Measurements from ENCODE around the gene LAG3. TPM values are rescaled to one million over a fixed set of nuclear protein-coding genes. Genes with fewer than 3 reads are reported as not detected.

The LAG3 gene
- polyA plus RNA-seq, 1 of the 3 experiments (the other 2 are of a cell fraction): 0.72 TPM

DNA sequence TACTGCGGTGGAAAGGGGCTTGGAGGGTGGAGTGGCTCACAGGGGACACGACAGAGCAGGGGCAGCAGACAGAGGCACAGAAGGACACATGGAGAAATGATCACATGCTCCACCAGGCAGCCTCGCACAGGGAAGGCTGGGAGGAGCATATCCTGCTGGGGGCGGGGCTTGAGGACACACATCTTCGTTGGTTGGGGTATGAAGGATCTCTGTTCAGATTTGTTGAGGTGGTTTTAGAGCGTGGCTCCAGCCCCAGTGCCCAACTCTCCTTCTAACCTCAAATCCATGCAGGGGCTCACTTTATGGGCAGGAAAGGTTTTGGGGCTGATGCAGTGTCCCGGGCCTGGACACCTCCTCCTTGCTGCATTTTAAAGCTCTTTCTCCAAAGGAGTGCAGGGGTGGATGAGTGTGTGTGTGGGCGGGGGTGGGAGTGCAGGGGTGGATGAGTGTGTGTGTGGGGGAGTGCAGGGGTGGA is 55.2 kb downstream of the LAG3 start:
- WGBS (ENCODE audit: low lambda C conversion rate): 4% methylated on average over 8 of the region's 8 CpGs
- H3K27me3 ChIP-seq (ENCODE audit: insufficient read depth): no peaks in the 10 kb centered on the region

More for the DNA sequence above, 55.2 kb downstream of the LAG3 start:
- Histone ChIP-seq H3K36me3 (replicated peaks in 1 of 2; ENCODE audit: control insufficient read depth in 1 of 2, insufficient read depth in 2 of 2, low read length in 1 of 2) (peaks cover 9 to 22% of the 10 kb centered on the region in 2 experiments), H3K9me3 (no peaks in the 10 kb centered on the region), H3K9me2 (no peaks in the 10 kb centered on the region), H3K27ac (ENCODE audit: low read depth in 2 of 2, low read length in 1 of 2) (peak overlapping the region; percentile 26 to 93), H3K9ac (no peak overlapping the region), H3K4me1 (ENCODE audit: control insufficient read depth in 1 of 2, insufficient read depth in 2 of 2, low read depth in 1 of 2, low read length in 1 of 2) (peaks cover 13 to 48% of the 10 kb centered on the region in 2 experiments; a peak in 3 of 4 replicates), H2AFZ (ENCODE audit: low read depth) (no peak overlapping the region), H3K4me2 (peak overlapping the region; percentile 40), H3K79me2 (ENCODE audit: insufficient read depth) (peaks cover 31% of the 10 kb centered on the region), H3F3A (replicated peaks; ENCODE audit: insufficient read depth) (peaks cover 8% of the 10 kb centered on the region), H4K20me1 (ENCODE audit: insufficient read depth) (0 out of 2 replicates have a peak, but pooled peaks cover 3% of the 10 kb centered on the region), H3K4me3 (ENCODE audit: low read depth in 2 of 2, low read length in 1 of 2) (peak overlapping the region in 1 of 2 experiments; percentile 18; a peak in 1 of 4 replicates)
- CTCF ChIA-PET: interaction anchor here (1.0 to 14.1 kb wide), 7 partner anchors 8 to 93 kb away, joined by 3 to 246 read pairs (median 55); partner anchors contain the start of genes CDCA3, GNB3, MLF2 and PTMS
- POLR2A ChIA-PET: interaction anchor here (1.0 to 7.0 kb wide), 8 partner anchors 9 to 137 kb away, joined by 3 to 46 read pairs (median 4); partner anchors contain the start of genes CDCA3, MLF2, PTMS and SPSB2
- TF ChIP-seq FOXM1 (IDR thresholded peaks at IDR 0.05; ENCODE audit: low read depth): no peak
- TF ChIP-seq, protein P1, sequence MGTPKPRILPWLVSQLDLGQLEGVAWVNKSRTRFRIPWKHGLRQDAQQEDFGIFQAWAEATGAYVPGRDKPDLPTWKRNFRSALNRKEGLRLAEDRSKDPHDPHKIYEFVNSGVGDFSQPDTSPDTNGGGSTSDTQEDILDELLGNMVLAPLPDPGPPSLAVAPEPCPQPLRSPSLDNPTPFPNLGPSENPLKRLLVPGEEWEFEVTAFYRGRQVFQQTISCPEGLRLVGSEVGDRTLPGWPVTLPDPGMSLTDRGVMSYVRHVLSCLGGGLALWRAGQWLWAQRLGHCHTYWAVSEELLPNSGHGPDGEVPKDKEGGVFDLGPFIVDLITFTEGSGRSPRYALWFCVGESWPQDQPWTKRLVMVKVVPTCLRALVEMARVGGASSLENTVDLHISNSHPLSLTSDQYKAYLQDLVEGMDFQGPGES (IDR thresholded peaks at IDR 0.05; ENCODE audit: low read depth, low read length): no peak
- TF ChIP-seq RAD21 (IDR thresholded peaks at IDR 0.05; ENCODE audit: low read length): no peak
- TF ChIP-seq, protein P2, sequence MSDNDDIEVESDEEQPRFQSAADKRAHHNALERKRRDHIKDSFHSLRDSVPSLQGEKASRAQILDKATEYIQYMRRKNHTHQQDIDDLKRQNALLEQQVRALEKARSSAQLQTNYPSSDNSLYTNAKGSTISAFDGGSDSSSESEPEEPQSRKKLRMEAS (IDR thresholded peaks at IDR 0.05; ENCODE audit: low read depth): peak; percentile 90
- peak; percentile 28 for TF ChIP-seq CHD2 (IDR thresholded peaks at IDR 0.05; ENCODE audit: low read length, partially characterized antibody)
- TF ChIP-seq TEAD4 (IDR thresholded peaks at IDR 0.05; ENCODE audit: borderline replicate concordance, insufficient read depth): no peak
- TF ChIP-seq MXI1 (IDR thresholded peaks at IDR 0.05; ENCODE audit: low read depth, low read length): peak; percentile 97
- TF ChIP-seq, protein P3, sequence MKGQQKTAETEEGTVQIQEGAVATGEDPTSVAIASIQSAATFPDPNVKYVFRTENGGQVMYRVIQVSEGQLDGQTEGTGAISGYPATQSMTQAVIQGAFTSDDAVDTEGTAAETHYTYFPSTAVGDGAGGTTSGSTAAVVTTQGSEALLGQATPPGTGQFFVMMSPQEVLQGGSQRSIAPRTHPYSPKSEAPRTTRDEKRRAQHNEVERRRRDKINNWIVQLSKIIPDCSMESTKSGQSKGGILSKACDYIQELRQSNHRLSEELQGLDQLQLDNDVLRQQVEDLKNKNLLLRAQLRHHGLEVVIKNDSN (IDR thresholded peaks at IDR 0.05; ENCODE audit: borderline replicate concordance, low read depth): peak; percentile 82; the same call in 1 of the 2 replicates
- TF ChIP-seq SIN3A (IDR thresholded peaks at IDR 0.05; ENCODE audit: borderline replicate concordance, low read depth, low read length): no peak
- TF ChIP-seq, protein P4, sequence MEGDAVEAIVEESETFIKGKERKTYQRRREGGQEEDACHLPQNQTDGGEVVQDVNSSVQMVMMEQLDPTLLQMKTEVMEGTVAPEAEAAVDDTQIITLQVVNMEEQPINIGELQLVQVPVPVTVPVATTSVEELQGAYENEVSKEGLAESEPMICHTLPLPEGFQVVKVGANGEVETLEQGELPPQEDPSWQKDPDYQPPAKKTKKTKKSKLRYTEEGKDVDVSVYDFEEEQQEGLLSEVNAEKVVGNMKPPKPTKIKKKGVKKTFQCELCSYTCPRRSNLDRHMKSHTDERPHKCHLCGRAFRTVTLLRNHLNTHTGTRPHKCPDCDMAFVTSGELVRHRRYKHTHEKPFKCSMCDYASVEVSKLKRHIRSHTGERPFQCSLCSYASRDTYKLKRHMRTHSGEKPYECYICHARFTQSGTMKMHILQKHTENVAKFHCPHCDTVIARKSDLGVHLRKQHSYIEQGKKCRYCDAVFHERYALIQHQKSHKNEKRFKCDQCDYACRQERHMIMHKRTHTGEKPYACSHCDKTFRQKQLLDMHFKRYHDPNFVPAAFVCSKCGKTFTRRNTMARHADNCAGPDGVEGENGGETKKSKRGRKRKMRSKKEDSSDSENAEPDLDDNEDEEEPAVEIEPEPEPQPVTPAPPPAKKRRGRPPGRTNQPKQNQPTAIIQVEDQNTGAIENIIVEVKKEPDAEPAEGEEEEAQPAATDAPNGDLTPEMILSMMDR (IDR thresholded peaks at IDR 0.05): no peak
- TF ChIP-seq, protein P5, sequence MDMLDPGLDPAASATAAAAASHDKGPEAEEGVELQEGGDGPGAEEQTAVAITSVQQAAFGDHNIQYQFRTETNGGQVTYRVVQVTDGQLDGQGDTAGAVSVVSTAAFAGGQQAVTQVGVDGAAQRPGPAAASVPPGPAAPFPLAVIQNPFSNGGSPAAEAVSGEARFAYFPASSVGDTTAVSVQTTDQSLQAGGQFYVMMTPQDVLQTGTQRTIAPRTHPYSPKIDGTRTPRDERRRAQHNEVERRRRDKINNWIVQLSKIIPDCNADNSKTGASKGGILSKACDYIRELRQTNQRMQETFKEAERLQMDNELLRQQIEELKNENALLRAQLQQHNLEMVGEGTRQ (IDR thresholded peaks at IDR 0.05; ENCODE audit: borderline replicate concordance, low read depth, low read length): peak; percentile 38; the same call in 1 of the 2 replicates
- peak; percentile 79 for TF ChIP-seq POLR2AphosphoS5 (IDR thresholded peaks at IDR 0.05; ENCODE audit: low read depth, low read length)
- no peak for TF ChIP-seq FOXJ3 (CRISPR knock-in tag; IDR thresholded peaks at IDR 0.05)
- TF ChIP-seq TAF1 (IDR thresholded peaks at IDR 0.05; ENCODE audit: borderline replicate concordance, low read depth, low read length): peak; percentile 48; the same call in 1 of the 2 replicates
- DNase-seq: peak; percentile 92

Other genes starting within 250 kb of the LAG3 start
- gene GAPDH, start 238.0 kb upstream of the LAG3 start, polyA plus RNA-seq (2012; rRNA removed): 7,875 and 8,077 TPM in 2 replicates
- 50.1 and 50.6 TPM in 2 replicates for gene IFFO1, start 216.5 kb upstream of the LAG3 start, polyA plus RNA-seq (2012; rRNA removed)
- 64.5 and 76.2 TPM in 2 replicates for gene NOP2, start 204.2 kb upstream of the LAG3 start, polyA plus RNA-seq (2012; rRNA removed)
- 85.5 and 90.5 TPM in 2 replicates for gene CHD4, start 165.1 kb upstream of the LAG3 start, polyA plus RNA-seq (2012; rRNA removed)
- gene LPAR5, start 136.6 kb upstream of the LAG3 start, polyA plus RNA-seq (2012; rRNA removed): 0.03 and 0.05 TPM in 2 replicates
- gene ACRBP, start 125.1 kb upstream of the LAG3 start, polyA plus RNA-seq (2012; rRNA removed): 0.71 and 0.88 TPM in 2 replicates
- gene ING4, start 109.4 kb upstream of the LAG3 start, polyA plus RNA-seq (2012; rRNA removed): 96.5 and 163 TPM in 2 replicates
- 64.9 and 80.4 TPM in 2 replicates for gene ZNF384, start 83.1 kb upstream of the LAG3 start, polyA plus RNA-seq (2012; rRNA removed)
- gene PIANP, start 71.7 kb upstream of the LAG3 start, polyA plus RNA-seq (2012; rRNA removed): 5.9 and 9.9 TPM in 2 replicates
- 191 and 231 TPM in 2 replicates for gene COPS7A, start 48.5 kb upstream of the LAG3 start, polyA plus RNA-seq (2012; rRNA removed)
- gene MLF2, start 19.4 kb upstream of the LAG3 start, polyA plus RNA-seq (2012; rRNA removed): 535 and 624 TPM in 2 replicates
- 391 and 661 TPM in 2 replicates for gene PTMS, start 6.2 kb upstream of the LAG3 start, polyA plus RNA-seq (2012; rRNA removed)
- 0.02 TPM in 1 of 2 replicates, not detected in the other for gene CD4, start 17.0 kb downstream of the LAG3 start, polyA plus RNA-seq (2012; rRNA removed)
- gene GPR162, start 49.3 kb downstream of the LAG3 start, polyA plus RNA-seq (2012; rRNA removed): 16.4 and 18.6 TPM in 2 replicates
- 49.5 and 74.6 TPM in 2 replicates for gene P3H3, start 55.9 kb downstream of the LAG3 start, polyA plus RNA-seq (2012; rRNA removed)
- 12.9 and 13.8 TPM in 2 replicates for gene GNB3, start 68.4 kb downstream of the LAG3 start, polyA plus RNA-seq (2012; rRNA removed)
- gene CDCA3, start 78.8 kb downstream of the LAG3 start, polyA plus RNA-seq (2012; rRNA removed): 33.0 and 34.0 TPM in 2 replicates
- gene USP5, start 79.6 kb downstream of the LAG3 start, polyA plus RNA-seq (2012; rRNA removed): 97.2 and 100 TPM in 2 replicates
- 1,175 and 1,316 TPM in 2 replicates for gene TPI1, start 95.0 kb downstream of the LAG3 start, polyA plus RNA-seq (2012; rRNA removed)
- 16.9 and 19.6 TPM in 2 replicates for gene SPSB2, start 100.8 kb downstream of the LAG3 start, polyA plus RNA-seq (2012; rRNA removed)
- gene LRRC23, start 132.3 kb downstream of the LAG3 start, polyA plus RNA-seq (2012; rRNA removed): 11.9 TPM in 2 replicates
- 50.6 and 56.9 TPM in 2 replicates for gene ENO2, start 142.1 kb downstream of the LAG3 start, polyA plus RNA-seq (2012; rRNA removed)
- gene ATN1, start 155.4 kb downstream of the LAG3 start, polyA plus RNA-seq (2012; rRNA removed): 18.5 and 29.3 TPM in 2 replicates
- not detected in 2 replicates for gene RNU7-1, start 171.3 kb downstream of the LAG3 start, polyA plus RNA-seq (2012; rRNA removed)
- gene C12orf57, start 171.5 kb downstream of the LAG3 start, polyA plus RNA-seq (2012; rRNA removed): 560 and 659 TPM in 2 replicates
- gene PTPN6, start 178.8 kb downstream of the LAG3 start, polyA plus RNA-seq (2012; rRNA removed): 0.12 and 0.18 TPM in 2 replicates
- gene PHB2, start 198.1 kb downstream of the LAG3 start, polyA plus RNA-seq (2012; rRNA removed): 386 and 447 TPM in 2 replicates
- gene EMG1, start 198.4 kb downstream of the LAG3 start, polyA plus RNA-seq (2012; rRNA removed): 77.4 and 82.8 TPM in 2 replicates
- 23.8 and 29.2 TPM in 2 replicates for gene LPCAT3, start 246.0 kb downstream of the LAG3 start, polyA plus RNA-seq (2012; rRNA removed)